Right lobe of liver (tissue), 6 donors: ENCODE data around the gene ZNRD2. TPM values are rescaled to one million over a fixed set of nuclear protein-coding genes. Genes with fewer than 3 reads are reported as not detected.
"Not testable (repeated sequence)": the region's sequence is repeated elsewhere in the genome, so short reads cannot be mapped to it uniquely, and the experiment has no call there.

Experiments
- ATAC-seq, 4 donors: fragments of 200-7000 bp; cut with Tn5 transposase; one replicate each; pipeline ENCODE4 v1.9.1; 2020; ENCODE audit warnings: mild to moderate bottlenecking in 4 of 4, moderate library complexity in 4 of 4
- DNase-seq, 3 donors: peaks; one replicate each; pipeline ENCODE4 v3.0.0-alpha.2; 2020
- H3K27ac ChIP-seq, 3 donors: fragments of 200-600 bp; one replicate each; pipeline ENCODE4 v1.8.0; 2022
- H3K27me3 ChIP-seq, 2 donors: fragments of 200-600 bp; one replicate each; pipeline ENCODE4 v1.8.0; 2022
- H3K36me3 ChIP-seq, 4 donors: fragments of 200-600 bp; sonication (generic) in 1 of 4; one replicate each; pipeline versions ENCODE4 v1.5.1 to v1.8.0; 2017 to 2022; ENCODE audit warnings: control low read depth in 1 of 4
- H3K4me1 ChIP-seq, 4 donors: fragments of 200-600 bp; sonication (generic) in 1 of 4; one replicate each; pipeline versions ENCODE4 v1.5.1 to v1.8.0; 2017 to 2022; ENCODE audit warnings: control low read depth in 1 of 4
- H3K4me3 ChIP-seq, 3 donors: fragments of 200-600 bp; one replicate each; pipeline ENCODE4 v1.8.0; 2022
- H3K9me3 ChIP-seq, 4 donors: fragments of 200-600 bp; sonication (generic) in 1 of 4; one replicate each; pipeline versions ENCODE4 v1.5.1 to v1.8.0; 2017 to 2022; ENCODE audit warnings: control low read depth in 1 of 4
- POLR2A ChIP-seq: fragments of 450-650 bp; IDR thresholded peaks from one replicate; pipeline ENCODE4 v1.6.1; 2017; ENCODE audit warnings: antibody characterized with exemption, mild to moderate bottlenecking
- WGBS: methylation state at CpG from one replicate; pipeline ENCODE4 v1.1.6; 2018; ENCODE audit warnings: low coverage, low lambda C conversion rate; ENCODE audit not compliant: insufficient coverage; ENCODE audit errors: missing lambda C conversion rate; 5-methylcytosine and 5-hydroxymethylcytosine counted together
- intact Hi-C, 2 donors: fragments of 100-400 bp; cut with DNase I; formaldehyde crosslinking; loops; one replicate each; pipeline versions ENCODE4 v1.11.2 to v1.14.1; 2022
- total RNA-seq, 6 experiments: library from RNA; depleted of rRNA in 2 of 6; stranded (reverse); fragments of >200 nt in 2 of 6; fragmentation: NEBNext Ultra II Directional in 3 of 6; extraction: Animal tissue kit (Norgen Biotek cat#: 25700) in 3 of 6; gene quantifications; one replicate each; pipeline versions ENCODE4 v1.1.0 to v1.2.4, GENCODE V29; 2016 to 2023
- TF ChIP-seq, protein P1 (sequence below), 4 donors: fragments of 200-600 bp in 3 of 4; fragments of 450-650 bp in 1 of 4; IDR thresholded peaks; one replicate each; pipeline versions ENCODE4 v1.5.1 to v1.8.0; 2016 to 2022; ENCODE audit warnings: antibody characterized with exemption in 4 of 4, mild to moderate bottlenecking in 2 of 4
- donor health status: DM: no; HTN: yes; CAD: no.
- donor health status: DM: no; HTN: no; CAD: no.
- donor health status: DM: no; HTN: no; CAD: no.
- donor health status: DM: no; HTN: yes; CAD: no.
- donor health status: DM: no; HTN: yes; CAD: no.

The ZNRD2 gene
- total RNA-seq, 6 experiments from 2014 or later = 11.6 to 43.2 (median 16.5) TPM

DNA sequence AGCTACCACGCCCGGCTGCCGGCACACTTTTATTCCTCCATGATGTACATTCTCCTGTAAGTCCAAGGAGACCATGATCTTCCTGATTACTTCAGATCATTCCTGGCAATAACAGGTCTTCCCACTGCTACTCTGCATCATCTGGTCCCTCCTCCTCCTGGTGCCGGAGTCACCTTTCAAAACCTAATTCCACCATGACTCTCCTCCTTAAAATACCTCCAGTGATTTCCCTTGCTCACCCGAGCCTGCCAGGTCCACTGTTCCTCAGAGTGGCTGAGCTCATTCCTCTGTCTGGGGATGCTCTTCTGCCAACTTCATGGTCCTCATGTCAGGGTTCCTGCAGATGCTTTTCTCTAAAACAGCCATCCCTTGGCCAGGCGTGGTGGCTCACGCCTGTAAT lies 8.3 kb upstream of the ZNRD2 start:
- Histone ChIP-seq H3K9me3 (no peaks in the 10 kb centered on the region), H3K36me3 (no peaks in the 10 kb centered on the region), H3K27me3 (no peaks in the 10 kb centered on the region), H3K27ac (no peak overlapping the region), H3K4me1 (peaks cover 0 to 8% (median 3%) of the 10 kb centered on the region in 4 donors), H3K4me3 (no peak overlapping the region)
- no peak for ATAC-seq
- 91% methylated on average over 6 of the region's 7 CpGs for WGBS
- DNase-seq = no peak
- no peak for TF ChIP-seq POLR2A
- TF ChIP-seq, protein P1, sequence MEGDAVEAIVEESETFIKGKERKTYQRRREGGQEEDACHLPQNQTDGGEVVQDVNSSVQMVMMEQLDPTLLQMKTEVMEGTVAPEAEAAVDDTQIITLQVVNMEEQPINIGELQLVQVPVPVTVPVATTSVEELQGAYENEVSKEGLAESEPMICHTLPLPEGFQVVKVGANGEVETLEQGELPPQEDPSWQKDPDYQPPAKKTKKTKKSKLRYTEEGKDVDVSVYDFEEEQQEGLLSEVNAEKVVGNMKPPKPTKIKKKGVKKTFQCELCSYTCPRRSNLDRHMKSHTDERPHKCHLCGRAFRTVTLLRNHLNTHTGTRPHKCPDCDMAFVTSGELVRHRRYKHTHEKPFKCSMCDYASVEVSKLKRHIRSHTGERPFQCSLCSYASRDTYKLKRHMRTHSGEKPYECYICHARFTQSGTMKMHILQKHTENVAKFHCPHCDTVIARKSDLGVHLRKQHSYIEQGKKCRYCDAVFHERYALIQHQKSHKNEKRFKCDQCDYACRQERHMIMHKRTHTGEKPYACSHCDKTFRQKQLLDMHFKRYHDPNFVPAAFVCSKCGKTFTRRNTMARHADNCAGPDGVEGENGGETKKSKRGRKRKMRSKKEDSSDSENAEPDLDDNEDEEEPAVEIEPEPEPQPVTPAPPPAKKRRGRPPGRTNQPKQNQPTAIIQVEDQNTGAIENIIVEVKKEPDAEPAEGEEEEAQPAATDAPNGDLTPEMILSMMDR (IDR thresholded peaks at IDR 0.05) = no peak
- intact Hi-C loops = no loop called here

DNA sequence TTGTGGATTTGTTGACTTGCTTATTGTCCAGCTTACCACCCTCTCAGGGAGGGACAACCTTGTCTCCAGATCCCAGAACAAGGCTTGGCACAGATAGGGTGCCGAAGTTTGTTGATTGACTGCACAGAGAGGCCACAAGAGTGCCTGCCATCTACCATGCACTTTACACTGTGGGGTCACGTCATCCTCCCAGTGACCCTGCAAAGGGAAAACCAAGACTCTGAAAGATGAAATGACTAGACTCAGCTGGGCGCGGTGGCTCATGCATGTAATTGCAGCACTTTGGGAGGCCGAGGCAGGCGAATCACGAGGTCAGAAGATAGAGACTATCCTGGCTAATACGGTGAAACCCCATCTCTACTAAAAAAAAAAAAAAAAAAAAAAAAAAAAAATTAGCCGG lies 7.5 kb upstream of the ZNRD2 start:
- Histone ChIP-seq H3K4me1 (peaks cover 0 to 8% (median 3%) of the 10 kb centered on the region in 4 donors), H3K27me3 (no peaks in the 10 kb centered on the region), H3K9me3 (no peaks in the 10 kb centered on the region), H3K4me3 (no peak overlapping the region), H3K36me3 (no peaks in the 10 kb centered on the region), H3K27ac (no peak overlapping the region)
- ATAC-seq = no peak
- TF ChIP-seq POLR2A = no peak
- TF ChIP-seq, protein P1 (IDR thresholded peaks at IDR 0.05) = no peak
- intact Hi-C loops = no loop called here
- WGBS = 92% methylated on average over 4 of the region's 9 CpGs
- DNase-seq = no peak

DNA sequence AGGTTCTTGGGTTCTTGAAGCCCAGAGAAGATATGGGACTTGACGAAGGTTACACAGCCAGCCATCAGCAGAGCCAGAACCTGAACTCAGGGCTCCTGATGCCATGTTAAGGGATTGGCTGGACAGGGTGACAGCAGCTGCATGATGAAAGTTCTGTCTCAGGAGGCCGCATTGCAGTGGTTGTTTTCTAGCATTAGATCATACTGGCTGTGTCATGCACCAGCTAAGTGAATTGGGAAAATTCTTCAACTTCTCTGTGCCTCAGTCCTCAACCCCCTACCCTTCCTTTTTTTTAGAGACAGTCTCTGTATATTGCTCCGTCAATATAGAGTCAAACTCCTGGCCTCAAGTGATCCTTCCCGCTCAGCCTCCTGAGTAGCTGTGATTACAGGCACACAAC lies 6.7 kb upstream of the ZNRD2 start:
- Histone ChIP-seq H3K9me3 (no peaks in the 10 kb centered on the region), H3K27me3 (no peaks in the 10 kb centered on the region), H3K36me3 (no peaks in the 10 kb centered on the region), H3K4me1 (peaks cover 0 to 13% (median 2%) of the 10 kb centered on the region in 4 donors), H3K4me3 (no peak overlapping the region), H3K27ac (no peak overlapping the region)
- DNase-seq = no peak
- WGBS = 92% methylated on average over 2 of the region's 4 CpGs
- intact Hi-C loops = no loop called here
- TF ChIP-seq POLR2A = no peak
- TF ChIP-seq, protein P1 (IDR thresholded peaks at IDR 0.05) = no peak
- ATAC-seq = no peak

DNA sequence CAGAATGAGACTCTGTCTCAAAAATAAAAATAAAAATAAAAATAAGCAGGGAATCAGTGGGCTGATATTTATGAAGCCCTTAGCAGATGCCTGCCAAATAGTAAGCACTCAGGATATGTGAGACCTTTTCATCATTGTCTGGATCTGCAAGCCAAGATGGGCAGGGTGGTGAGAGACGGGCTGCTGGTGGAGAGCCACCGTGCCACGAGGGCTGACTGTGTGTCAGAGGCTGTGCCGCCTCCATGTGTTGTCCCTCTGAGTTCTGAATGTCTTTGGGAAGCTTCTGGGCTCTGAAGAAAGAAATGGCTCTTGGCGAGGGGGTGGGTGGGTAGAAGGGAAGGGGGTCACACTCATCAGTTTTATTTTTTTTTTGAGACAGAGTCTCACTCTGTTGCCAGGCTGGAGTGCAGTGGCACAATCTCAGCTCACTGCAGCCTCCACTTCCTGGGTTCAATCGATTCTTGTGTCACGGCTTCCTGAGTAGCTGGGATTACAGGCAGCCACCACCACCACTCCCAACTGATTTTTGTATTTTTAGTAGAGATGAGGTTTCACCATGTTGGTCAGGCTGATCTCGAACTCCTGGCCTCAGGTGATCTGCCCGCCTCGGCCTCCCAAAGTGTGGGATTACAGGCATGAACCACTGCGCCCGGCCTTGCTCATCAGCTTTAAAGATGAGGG lies 5.3 kb upstream of the ZNRD2 start:
- H3K27ac ChIP-seq, H3K36me3 ChIP-seq, ATAC-seq, H3K27me3 ChIP-seq, intact Hi-C loops, H3K9me3 ChIP-seq, DNase-seq, H3K4me3 ChIP-seq: not testable (repeated sequence)
- peaks cover 0 to 15% (median 4%) of the 10 kb centered on the region in 4 donors for H3K4me1 ChIP-seq
- 71% methylated on average over 8 of the region's 12 CpGs for WGBS

DNA sequence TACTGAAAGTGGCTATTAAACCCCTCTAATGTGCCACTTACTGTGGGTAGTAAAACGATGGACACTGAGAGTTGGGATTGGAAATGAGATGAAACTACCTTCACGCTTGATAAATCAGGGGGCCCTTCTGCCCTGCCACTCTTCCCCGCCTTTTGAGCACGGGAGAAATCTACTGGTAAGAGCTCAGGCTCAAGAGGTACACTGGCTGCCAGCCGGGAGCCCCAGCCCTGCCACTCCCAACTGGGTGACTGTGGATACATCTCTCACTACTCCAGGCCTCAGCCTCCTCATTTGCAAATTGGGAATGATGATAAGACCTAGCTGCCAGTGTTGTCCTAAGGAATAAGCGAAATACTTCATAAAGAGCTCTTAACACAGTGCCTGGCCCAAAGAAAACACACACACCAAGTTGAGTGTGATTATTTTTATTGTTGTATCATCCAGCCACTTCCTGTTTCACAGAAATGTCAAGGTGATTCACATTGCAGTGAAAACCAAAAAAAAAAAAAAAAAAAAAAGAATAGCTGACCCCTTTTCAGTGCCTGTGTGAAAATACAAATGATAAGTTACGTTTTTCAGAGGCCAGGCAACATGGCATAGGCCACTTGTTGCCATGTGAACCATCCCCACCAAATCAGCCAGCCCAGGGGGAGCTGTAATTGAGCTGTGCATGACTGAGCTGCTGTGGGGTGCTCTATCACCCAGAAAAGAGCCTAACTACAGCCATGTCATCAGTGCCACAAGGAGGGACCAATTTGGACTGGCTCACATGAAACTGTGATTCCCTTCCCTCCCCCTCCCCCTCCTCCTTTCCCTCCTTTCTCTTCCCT lies 4.4 kb upstream of the ZNRD2 start:
- Histone ChIP-seq H3K4me1 (peaks cover 0 to 16% (median 5%) of the 10 kb centered on the region in 4 donors), H3K4me3 (no peak overlapping the region), H3K36me3 (no peaks in the 10 kb centered on the region), H3K9me3 (no peaks in the 10 kb centered on the region), H3K27ac (no peak overlapping the region), H3K27me3 (no peaks in the 10 kb centered on the region)
- ATAC-seq (no peak), DNase-seq (no peak)
- intact Hi-C loops = no loop called here
- WGBS = 44% methylated on average over 5 of the region's 7 CpGs
- TF ChIP-seq, protein P1 (IDR thresholded peaks at IDR 0.05) = no peak
- no peak for TF ChIP-seq POLR2A
